HG03175 (cell line): ENCODE measurements around the gene ZNF319.

ENCODE experiments used
- ATAC-seq: cut with Tn5 transposase; IDR thresholded peaks from one replicate; pipeline ENCODE4 v1.9.1; 2021; ENCODE audit warnings: mild to moderate bottlenecking, moderate library complexity; ENCODE audit not compliant: unreplicated experiment

Gene ZNF319

GRCh38 chr16:58037365-58038057 is 37.0 kb upstream of the ZNF319 start:
- no peak for ATAC-seq

DNA sequence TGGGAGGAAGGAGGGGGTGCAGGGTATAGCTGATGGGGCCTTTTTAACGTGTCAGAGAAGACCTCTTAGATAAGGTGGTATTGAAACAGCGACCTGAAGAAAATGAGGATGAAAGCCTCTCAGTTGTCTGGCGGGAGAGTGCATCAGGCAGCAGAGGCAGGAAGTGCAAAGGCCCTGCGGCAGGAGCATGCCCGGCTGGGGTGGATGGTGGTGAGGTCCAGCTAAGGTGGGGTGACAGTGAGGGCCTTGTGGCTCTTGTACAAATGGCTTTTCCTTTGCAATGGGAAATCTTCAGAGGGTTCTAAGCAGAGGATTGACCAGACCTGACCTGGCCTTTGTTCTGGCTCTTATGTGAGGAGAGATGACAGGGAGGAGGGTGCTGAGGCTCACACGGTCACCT is 36.5 kb upstream of the ZNF319 start:
- no peak for ATAC-seq

GRCh38 chr16:58035356-58036170 is 35.1 kb upstream of the ZNF319 start:
- no peak for ATAC-seq

DNA sequence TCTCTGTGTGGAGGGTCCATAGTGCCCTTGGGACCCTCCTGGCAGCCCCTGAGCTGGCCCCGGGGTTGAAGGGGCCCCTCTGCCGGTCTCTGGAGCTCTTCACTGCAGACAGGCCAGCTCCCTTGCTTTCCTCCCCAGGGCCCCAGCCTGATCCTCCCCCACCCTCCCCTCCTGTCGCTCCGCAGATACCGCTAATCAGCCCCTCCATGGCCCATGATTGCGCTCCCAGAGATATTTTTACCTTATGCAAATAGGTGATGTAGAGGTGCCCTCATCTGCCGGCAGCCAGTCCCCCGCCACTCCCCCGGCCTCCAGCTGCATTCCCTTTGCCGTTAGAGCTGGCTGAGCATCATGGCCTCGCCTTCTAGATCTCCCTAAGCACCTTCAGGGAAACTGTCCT is 34.3 kb upstream of the ZNF319 start:
- ATAC-seq, result no peak

GRCh38 chr16:58034128-58034685 is 33.7 kb upstream of the ZNF319 start:
- no peak for ATAC-seq

- ATAC-seq, result no peak
Measured at GRCh38 chr16:58032710-58033293, 32.3 kb upstream of the ZNF319 start.

DNA sequence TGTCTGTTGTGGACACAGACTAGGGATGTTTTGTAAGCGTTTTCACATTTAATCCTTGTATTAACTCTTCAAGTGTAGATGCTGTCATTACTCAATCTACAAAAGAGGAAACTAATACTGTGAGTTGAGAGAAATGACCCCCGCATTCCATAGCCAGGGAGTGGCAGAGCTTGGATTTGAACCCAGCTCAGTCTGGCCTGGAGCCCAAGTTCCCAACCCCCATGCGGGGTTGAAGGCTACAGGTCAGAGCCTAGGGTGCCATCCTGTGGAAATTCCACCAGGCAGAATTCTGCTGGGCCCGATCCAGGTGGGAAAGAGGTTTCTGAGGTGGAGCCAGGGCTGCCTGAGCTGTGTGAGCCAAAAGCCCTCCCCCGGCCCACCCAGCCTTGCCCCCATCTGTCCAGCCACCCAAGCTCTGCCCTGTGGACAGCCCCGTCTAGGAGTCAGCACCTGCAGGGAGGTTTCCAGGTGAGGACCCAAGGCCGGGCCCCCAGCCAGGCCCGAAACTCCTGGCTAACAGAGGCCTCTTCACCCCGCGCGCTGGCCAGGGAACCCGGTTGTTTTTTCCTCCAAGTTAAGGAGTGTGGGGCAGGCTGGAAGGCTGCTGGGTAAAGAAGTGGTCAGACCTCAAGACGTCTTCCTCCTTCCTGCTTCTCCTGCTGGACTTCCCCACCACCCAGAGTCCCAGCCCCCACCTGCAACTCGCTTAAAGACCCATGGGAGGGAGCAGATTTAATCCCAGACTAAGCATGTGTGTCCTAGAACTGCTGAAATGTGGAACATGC is 30.7 kb upstream of the ZNF319 start:
- ATAC-seq, result no peak

- ATAC-seq, result no peak
Measured at GRCh38 chr16:58030136-58030840, 29.8 kb upstream of the ZNF319 start.

- ATAC-seq, result no peak
Measured at GRCh38 chr16:58029410-58029809, 28.9 kb upstream of the ZNF319 start.

DNA sequence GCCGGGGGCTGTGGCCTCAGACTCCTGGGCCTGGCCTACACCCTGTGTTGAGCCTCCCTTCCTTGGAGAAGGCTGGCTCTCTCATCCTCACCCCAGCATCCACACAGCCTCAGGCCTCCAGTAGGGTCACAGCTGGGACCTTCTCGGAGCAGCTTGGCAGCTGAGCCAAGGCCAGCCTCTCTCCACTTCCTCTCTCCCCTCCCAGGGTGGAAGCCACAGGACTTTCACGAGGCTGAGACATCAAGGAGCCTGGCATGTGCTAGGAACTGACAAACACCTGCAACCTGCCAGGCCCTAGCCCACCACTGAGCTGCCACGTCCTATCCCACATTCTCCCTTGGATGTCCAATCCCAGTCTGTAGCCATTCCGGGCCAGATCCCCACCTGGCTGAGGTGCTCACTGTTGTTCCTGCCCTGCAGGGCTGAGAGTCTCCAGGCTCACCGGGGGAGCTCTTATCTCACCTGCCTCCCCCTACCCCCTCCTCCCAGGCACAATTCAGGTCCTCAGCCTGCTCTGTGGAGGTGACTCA is 28.1 kb upstream of the ZNF319 start:
- no peak for ATAC-seq

DNA sequence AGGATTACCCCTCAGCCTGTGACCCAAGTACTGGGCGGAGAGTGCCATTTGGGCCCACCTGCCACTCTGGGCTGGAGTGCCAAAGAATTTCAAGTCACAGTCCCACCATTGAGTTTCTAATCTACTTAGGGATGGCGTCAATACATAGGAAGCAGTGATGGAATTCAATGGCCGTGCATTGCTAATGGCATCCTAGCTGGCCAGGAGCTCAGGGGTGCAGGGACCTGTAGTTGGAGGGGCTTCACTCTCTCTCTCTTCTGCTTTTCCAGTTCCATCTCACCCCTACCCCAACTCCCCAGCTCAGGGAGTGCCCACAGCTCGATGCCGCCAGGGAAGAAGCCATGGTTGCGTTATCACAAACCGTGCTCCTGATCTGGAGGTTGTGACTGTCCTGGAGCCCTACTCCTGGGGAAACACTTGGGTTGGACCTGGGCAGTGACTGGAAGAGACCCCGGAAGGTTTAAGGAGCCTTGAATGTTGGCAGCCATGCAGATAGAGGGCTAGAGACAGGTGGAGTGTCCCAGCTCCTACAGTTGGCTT is 27.5 kb upstream of the ZNF319 start:
- ATAC-seq, result no peak

DNA sequence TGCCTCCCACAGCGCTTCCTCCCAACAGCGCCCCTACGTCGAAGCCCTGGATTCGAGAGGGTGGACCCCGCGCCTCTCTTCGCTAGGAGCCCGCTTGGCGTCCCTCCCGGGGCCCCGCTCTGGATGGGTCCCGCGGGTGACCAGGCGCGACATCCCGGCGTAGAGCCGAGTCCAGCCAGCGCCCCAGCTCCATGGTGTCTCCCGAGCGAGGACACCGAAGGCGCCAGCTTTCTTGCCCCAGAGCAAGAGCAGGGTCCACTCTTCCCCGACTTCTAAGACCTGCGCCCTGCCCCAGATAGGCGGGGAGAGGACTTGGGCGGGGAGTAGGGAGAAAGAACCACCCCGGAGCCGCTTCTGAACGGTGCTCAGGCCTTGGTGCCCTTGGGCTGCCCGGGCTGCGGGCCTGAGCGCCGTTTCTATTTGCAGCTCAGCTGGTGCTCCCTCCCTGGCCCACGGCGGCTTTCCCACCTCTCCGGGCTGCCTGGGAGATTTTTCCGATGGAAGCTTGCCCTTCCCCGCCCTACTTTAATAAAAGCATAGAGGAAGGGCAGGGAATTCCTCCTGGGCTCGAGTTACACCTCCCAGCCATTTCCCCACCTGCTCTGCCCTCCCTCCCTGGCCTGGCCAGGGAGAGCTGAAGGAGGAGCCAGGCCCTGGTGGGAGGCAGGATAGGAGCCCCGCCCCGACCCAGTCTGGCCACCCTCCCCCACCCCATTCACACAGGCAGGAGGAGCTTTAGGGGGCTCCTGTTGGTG is 26.9 kb upstream of the ZNF319 start:
- no peak for ATAC-seq

- no peak for ATAC-seq
Measured at GRCh38 chr16:58026705-58027160, 26.3 kb upstream of the ZNF319 start.

GRCh38 chr16:58026139-58026704 is 25.8 kb upstream of the ZNF319 start:
- ATAC-seq, result no peak

GRCh38 chr16:58025351-58026138 is 25.1 kb upstream of the ZNF319 start, which contains the start of gene MMP15:
Gene MMP15, plus strand, starts transcription at chr16:58025754. Its CDS starts 597 bp downstream, at chr16:58026351.
- ATAC-seq, result peak; percentile 56

GRCh38 chr16:58024486-58025350 is 24.2 kb upstream of the ZNF319 start:
- no peak for ATAC-seq
